GM19240 (cell line): ENCODE results near the gene ZNF566.
"Not testable (repeated sequence)": the region's sequence is repeated elsewhere in the genome, so short reads cannot be mapped to it uniquely, and the experiment has no call there.

Experiments used
- DNase-seq: peaks from one replicate; pipeline ENCODE4 v3.0.0; 2011; ENCODE audit warnings: low spot score; ENCODE audit not compliant: insufficient read length

ZNF566 gene

DNA sequence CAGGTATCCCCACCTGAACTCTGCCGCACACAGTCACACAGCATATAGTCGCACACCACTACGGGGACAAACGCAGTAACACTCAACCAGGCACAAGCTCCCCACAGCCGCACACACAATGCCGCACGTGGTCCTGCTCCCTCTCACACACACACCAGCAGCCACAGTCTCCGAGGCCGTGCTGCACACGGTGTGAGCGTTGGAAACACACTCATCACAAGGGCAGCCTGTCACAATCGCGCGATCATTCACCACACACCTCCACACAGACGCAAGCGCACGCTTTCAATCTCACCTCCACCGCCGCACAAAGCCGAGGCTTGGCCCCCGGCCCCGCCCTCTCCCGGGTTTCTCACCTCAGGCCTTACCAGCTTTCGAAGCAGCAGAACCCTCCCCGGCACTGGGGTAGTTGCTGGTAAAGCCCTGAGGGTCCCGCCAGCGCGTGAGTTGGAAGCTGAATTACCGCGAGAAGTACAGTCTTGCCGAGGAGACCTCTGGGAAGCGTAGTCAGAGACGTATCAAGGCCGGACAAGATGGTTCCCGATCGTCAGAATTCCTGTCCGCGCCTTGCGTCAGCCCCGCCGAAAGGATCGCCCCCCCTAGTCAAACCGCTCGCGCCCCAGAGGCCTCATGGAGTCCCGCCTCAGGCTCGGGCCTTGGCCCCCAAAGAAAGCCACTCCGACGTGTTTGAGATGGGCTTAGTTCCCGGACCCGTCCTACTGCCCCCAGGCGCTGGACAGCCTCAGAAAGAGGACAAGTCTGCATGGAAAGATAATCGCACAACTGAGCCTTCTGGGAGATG, at the start of gene ZNF566:
Gene ZNF566 (minus strand): TSS at position 444 of the 802 bp plus-strand sequence. CDS start 13,004 bp downstream, outside the sequence.
- peak; percentile 93 for DNase-seq

- no peak for DNase-seq
Observed at GRCh38 chr19:36528921-36529518, 39.7 kb upstream of the ZNF566 start.

DNA sequence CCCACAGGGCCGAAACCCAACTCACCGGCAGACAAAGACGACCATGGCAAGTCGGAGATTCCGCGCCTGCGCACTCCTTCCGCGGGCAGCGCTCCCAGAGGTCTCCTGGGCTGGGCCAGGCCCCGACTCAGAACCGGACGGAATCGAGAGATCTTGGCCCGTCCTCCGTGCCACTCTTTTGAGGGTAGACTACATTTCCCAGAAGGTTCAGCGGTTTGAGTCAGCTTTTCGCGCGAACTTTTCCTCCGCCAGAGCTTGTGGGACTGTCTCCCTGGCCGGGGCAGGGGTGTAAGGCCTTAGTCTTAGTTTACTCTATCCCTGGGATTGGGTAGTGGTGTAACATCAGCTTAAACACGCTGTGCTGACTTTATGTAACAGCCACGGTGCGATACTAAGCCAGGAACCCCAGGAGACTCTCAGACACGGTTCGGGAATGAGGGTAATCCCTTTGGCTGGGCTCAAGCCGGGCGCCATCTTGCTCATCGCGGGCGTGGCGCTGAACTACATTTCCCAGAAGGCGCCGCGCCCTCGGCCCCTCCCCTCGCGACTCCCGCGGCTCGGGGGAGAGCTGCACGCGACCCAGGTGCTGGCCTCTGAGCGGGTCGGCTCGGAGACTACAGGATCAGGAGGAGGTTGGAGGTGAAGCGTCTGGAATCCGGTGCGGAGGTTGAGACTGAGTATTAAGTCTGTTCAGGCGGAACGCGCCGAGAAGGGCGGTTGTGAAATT, 39.0 kb upstream of the ZNF566 start, which contains the start of gene ZNF260:
Gene ZNF260 (minus strand): TSS at position 78 of the 727 bp plus-strand sequence. CDS start 13,033 bp downstream, outside the sequence.
- DNase-seq = peak; percentile 81

DNA sequence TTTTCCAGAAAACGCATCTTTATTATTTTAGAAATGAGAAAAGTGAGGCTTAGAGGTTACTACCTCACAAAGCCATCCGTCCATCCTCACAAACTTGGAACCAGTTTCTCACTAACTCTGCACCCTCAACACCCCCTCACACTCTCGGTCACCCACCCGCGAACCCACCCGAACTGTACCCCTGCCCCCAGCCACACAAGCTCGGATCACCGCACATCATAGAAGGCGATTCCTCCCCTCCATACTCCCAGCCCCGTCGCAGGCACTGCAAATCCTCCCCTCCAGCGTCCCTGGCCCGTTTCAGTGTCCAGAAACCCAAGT, 38.5 kb upstream of the ZNF566 start:
- no peak for DNase-seq

GRCh38 chr19:36527341-36527740, 38.0 kb upstream of the ZNF566 start:
- no peak for DNase-seq

DNA sequence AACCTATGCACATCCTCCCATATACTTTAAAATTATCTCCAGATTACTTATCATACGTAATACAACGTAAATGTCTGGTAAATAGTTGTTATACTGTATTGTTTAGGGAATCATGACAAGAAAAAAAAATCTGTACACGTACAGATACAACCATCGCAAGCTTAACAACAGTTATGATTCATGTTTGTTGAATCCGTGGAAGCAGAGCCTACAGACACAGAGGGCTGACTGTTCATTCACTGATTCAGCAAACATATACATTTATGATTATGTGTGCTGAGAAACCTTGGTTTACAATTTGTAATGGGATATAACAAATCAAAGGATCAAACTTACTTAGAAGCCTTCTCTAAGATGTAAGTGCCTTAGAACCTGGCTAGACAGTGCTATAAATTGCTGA, 37.2 kb upstream of the ZNF566 start:
- no peak for DNase-seq

DNA sequence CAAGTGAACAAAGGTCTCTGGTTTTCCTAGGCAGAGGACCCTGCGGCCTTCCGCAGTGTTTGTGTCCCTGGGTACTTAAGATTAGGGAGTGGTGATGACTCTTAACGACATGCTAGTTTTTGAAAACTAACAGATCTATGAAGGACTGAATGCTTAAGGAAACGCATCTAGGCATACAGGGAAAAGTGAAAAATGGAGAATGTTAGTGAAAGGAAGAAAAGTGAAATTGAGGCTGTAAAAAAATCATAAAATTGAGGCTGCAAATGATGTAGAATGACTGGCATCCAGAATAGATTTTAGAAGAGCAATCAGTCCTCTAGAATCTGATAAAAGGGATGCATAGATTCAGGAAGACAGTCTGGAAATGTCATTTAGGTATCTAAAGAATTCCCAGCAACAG, 35.3 kb upstream of the ZNF566 start:
- no peak for DNase-seq

DNA sequence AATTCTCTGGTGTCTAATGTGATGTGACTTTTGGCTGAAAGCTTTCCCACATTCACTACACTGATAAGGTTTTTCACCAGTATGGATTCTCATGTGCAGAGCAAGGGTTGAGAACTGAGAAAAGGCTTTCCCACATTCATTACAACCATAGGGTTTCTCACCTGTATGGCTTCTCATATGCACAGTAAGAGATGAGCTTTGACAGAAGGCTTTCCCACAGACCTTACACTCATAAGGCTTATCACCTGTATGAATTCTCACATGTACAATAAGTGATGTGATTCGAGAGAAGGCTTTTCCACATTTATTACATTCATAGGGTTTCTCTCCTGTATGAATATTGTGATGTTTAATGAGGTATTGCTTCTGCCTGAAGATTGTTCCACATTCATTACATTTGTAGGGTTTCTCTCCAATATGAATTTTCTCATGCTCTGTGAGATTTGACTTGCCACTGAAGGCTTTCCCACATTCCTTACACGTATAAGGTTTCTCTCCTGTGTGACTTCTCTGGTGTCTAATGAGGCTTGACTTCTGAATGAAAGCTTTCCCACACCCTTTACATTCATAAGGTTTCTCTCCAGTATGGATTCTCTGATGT, 24.8 kb upstream of the ZNF566 start:
- no peak for DNase-seq

GRCh38 chr19:36508325-36508724, 19.0 kb upstream of the ZNF566 start:
- DNase-seq = no peak

- DNase-seq = no peak
Observed at GRCh38 chr19:36501973-36502372, 12.6 kb upstream of the ZNF566 start.

DNA sequence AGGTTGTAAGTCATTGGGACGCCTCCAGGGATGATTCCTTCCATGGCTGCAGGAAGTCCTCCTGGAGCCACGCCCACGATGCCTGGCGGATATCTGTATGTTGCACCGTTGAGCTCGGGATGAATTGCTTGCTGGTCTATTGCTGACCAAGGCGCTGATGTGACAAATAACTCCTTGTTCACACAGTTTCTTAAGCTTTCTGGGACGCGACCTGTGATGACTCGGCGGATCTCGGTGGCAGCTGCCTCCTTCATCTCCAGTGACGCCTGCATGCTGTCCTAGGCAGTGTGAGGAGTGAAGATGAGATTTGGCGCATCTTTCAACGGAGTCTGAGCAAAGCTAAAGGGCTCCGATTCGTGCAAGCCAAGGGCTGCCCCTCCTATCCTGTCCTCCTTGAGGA, 7.6 kb upstream of the ZNF566 start:
- no peak for DNase-seq

DNA sequence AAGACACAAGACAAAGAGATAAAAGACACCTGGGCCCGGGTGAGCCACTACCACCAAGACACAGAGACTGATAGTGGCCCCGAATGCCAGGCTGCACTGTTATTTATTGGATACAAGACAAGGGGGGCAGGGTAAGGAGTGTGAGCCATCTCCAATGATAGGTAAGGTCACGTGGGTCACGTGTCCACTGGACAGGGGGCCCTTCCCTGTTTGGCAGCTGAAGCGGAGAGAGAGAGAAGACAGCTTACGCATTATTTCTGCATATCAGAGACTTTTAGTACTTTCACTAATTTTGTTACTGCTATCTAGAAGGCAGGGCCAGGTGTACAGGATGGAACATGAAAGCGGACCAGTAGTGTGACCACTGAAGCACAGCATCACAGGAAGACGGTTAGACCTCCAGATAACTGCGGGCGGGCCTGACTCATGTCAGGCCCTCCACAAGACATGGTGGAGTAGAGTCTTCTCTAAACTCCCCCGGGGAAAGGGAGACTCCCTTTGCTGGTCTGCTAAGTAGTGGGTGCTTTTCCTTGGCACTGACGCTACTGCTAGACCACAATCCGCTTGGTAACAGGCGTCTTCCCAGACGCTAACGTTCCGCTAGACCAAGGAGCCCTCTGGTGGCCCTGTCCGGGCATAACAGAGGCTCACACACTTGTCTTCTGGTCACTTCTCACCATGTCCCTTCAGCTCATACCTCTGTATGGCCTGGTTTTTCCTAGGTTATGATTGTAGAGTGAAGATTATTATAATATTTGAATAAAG, 3.5 kb upstream of the ZNF566 start:
- not testable (repeated sequence) for DNase-seq

DNA sequence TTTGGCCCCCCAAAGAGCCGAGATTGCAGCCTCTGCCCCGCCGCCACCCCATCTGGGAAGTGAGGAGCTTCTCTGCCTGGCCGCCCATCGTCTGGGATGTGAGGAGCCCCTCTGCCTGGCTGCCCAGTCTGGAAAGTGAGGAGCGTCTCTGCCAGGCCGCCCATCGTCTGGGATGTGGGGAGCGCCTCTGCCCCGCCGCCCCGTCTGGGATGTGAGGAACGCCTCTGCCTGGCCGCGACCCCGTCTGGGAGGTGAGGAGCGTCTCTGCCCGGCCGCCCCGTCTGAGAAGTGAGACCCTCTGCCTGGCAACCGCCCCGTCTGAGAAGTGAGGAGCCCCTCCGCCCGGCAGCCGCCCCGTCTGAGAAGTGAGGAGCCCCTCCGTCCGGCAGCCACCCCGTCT, 1.5 kb upstream of the ZNF566 start:
- DNase-seq = not testable (repeated sequence)

GRCh38 chr19:36489920-36490415, 607 bp upstream of the ZNF566 start:
- no peak for DNase-seq

DNA sequence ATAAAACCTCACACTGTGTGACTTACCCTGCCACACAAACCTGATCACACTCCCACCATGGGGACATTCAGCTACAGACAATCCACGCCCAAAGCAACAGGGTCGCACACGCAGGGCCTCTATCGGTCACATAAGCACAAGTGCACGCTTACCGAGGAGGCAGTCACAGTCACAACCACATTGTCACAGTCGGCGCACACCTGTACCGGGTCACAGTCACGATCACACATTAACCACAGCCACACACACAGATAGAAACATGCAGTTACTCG, 579 bp downstream of the ZNF566 start:
- peak; percentile 5 for DNase-seq

- no peak for DNase-seq
Observed at GRCh38 chr19:36488118-36488845, 1.1 kb downstream of the ZNF566 start.

GRCh38 chr19:36483653-36484052, 5.7 kb downstream of the ZNF566 start:
- DNase-seq = no peak

- no peak for DNase-seq
Observed at GRCh38 chr19:36482876-36483275, 6.5 kb downstream of the ZNF566 start.

DNA sequence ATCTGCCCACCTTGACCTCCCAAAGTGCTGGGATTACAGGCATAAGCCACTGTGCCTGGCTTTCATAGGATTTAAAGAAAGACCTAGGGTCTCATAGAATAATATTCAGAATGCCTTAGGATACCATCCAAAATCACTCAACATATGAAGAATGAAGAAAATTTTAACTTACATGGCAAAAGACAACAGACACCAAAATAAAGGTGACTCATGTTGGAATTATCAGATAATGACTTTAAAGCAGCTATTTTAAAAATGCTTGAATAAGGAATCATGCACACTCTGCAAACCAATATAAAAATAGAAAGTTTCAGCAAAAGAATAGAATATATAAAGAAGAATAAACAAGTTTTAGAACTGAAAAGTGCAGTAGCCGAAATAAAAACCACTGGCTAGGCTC, 29.3 kb downstream of the ZNF566 start:
- DNase-seq = no peak

GRCh38 chr19:36456831-36457230, 32.5 kb downstream of the ZNF566 start:
- DNase-seq = no peak
